Stimulated activated CD4-positive, alpha-beta T cell treated with anti-CD3 and anti-CD28 coated beads, Interleukin-12 subunit alpha, Interleukin-12 subunit beta, amount 100 ng/mL, for 48 hours (primary cell): ENCODE data around the gene PTPRN2.

Source experiments
- DNase-seq, 3 donors: peaks; one replicate each; pipeline ENCODE4 v3.0.0-alpha.2; 2020; ENCODE audit warnings: low read depth in 2 of 3, low spot score in 1 of 3

Gene PTPRN2

GRCh38 chr7:157797361-157797760 lies 790.3 kb downstream of the PTPRN2 start:
- no peak for DNase-seq

GRCh38 chr7:157796846-157797245 lies 790.8 kb downstream of the PTPRN2 start:
- DNase-seq = no peak

- DNase-seq = no peak
These were observed 792.0 kb downstream of the PTPRN2 start for GRCh38 chr7:157795643-157796042.

- DNase-seq = no peak
These were observed 792.4 kb downstream of the PTPRN2 start for GRCh38 chr7:157795199-157795598.

DNA sequence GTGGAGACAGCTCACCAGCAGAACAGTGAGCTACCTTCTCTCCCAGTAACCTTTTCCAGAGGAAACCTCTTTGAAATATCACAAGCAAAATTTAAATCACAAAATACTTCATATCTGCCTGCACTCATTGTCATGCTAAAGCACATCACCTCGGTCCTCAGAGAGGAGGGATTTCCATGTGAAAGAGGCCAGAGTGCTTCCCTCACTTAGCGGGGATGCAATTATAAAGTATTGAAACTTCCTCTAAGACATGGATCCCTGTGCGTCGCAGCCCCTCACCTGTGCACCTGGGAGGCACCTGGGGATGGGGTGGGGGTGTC lies 792.9 kb downstream of the PTPRN2 start:
- DNase-seq = no peak

- DNase-seq = no peak
These were observed 793.5 kb downstream of the PTPRN2 start for GRCh38 chr7:157793973-157794745.

GRCh38 chr7:157793087-157793353 lies 794.6 kb downstream of the PTPRN2 start:
- DNase-seq = no peak

DNA sequence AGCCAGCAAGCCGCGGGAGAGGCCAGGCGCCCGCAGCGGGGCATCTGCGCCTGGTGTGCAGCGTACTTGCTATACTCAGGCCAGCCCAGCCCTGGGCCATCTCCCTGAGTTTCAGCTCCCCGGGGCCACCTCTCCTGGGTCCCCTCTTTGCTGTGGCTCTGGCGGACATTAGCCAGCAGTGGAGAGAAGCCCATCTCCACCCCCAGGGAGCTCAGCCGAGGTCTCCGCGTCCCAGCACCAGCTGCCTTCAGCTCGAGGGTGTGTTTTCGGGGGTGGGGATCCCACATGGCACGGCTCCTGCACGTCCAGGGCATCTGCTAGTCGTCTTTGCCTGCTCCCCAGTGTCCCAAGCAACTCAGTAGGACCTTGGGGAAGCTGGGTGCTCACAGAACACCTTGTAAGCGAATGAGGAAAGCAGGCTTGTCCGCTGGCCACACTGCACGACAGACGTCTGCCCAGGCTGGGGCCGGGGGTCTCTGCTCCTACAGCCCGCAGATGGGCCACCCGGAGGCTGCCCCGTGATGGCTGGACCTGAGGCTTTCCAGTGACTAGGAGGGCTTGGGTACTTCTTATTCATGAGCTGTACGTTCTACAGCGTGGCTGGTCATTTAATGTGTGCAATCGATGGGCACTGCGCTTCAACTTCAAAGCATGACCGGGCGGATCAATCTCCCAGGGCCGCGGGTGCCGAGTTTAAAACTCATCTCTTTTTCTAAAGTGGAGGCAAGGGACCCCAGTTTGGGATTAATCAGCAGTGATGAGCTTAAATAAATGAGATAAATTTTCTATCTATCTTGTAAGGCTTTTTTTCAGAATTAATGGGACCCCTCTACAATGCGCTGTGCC lies 795.2 kb downstream of the PTPRN2 start:
- no peak for DNase-seq

DNA sequence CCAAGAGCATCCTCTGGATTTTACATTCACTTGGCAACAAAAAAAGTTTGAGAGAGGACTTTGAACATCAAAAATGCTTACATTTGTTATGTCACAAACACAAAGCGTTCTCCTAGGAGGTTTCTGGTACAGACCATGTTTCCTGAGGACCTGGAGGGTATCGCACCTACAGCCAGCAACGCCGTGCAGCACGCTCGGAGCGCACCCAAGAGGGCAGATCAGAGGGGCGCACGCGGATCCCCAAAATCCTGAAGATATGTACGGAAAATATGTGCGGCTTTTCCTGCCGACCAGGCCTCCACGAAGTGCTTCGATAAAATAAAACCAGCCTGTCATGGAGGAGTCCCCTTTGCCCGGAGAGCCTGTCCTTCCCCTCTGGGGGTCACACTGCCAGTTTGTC lies 796.0 kb downstream of the PTPRN2 start:
- no peak for DNase-seq

- DNase-seq = no peak
These were observed 796.4 kb downstream of the PTPRN2 start for GRCh38 chr7:157791261-157791660.

- DNase-seq = no peak
These were observed 797.7 kb downstream of the PTPRN2 start for GRCh38 chr7:157789942-157790341.

DNA sequence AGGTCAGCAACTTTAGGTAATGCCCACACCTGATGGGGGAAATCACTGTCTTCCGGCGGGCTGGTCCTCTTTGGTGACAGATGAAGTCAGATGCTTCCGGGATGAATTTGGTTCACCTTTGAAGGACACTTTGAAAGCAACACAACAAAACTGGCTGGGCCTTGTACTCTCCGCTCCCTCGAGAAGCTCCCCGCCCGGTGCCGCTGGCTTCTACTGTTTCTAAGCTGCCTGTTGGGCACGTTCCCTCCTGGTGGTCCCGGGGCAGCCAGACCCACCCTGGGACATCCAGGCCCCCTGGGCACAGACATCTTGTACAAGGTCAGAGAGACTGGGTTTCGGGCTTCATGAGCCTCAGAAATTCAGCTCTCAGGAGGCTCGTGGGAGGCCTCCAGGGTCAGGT lies 798.5 kb downstream of the PTPRN2 start:
- DNase-seq = no peak

- DNase-seq = no peak
These were observed 799.0 kb downstream of the PTPRN2 start for GRCh38 chr7:157788573-157788972.

GRCh38 chr7:157787275-157787701 lies 800.3 kb downstream of the PTPRN2 start:
- no peak for DNase-seq

DNA sequence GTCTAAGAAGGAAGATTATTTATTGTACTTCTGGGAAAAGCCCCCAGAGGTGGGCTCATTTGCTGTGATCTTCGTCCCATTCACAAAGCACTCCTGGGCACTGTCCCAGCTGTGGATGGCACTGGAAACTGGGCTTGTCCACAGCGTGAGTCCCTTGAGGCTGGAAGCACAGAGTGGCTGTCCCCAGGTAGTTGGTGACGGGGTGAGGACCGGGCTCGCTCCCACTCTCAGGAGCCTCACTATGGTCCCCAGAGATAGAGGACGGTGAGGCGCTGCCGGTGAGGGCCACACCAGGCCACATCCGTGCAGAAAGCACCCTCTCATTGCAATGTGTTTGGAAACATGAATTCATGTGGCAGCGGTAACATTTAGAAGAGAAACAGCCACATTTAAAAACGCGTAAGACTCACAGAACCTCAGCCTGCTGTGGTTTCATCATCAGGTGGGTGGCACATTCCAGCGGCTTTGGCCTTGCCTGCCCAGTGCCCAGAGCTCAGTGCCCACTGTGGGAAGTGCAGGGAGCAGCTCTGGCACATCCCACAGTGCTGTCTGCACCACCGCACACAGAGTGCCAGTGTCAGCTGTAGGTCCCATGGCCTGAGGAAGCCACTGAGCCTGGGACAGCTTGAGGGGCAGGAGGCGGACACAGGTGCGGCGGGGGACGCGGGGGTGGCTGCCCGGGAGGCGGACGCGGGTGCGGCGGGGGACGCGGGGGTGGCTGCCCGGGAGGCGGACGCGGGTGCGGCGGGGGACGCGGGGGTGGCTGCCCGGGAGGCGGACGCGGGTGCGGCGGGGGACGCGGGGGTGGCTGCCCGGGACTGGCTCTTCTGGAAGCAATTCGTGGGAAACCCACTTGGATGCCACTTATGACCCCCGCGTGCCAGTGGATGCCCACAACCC lies 801.0 kb downstream of the PTPRN2 start:
- DNase-seq = no peak

GRCh38 chr7:157785486-157786186 lies 802.0 kb downstream of the PTPRN2 start:
- DNase-seq = no peak

GRCh38 chr7:157784979-157785441 lies 802.6 kb downstream of the PTPRN2 start:
- DNase-seq = no peak

- DNase-seq = no peak
These were observed 803.4 kb downstream of the PTPRN2 start for GRCh38 chr7:157784041-157784835.

DNA sequence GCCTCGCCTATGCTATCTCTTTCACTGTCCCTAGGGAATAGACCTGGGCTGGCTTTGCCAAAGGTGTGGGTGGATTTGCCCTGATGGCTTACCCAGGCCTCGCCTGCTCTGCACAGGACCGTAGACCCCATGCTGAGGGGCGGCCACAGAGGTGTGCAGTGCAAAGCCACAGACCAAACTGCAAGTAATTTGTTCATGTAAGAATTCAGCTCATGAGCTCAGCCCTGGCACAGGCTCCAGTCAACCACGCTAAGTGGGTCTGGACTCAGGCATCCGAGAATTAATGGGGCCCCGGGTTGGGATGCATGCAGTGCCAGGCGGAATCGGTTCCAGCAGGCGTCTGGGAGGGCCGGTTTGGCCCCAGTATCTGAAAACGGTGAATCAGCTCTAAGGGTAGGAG lies 805.6 kb downstream of the PTPRN2 start:
- no peak for DNase-seq

- no peak for DNase-seq
These were observed 806.9 kb downstream of the PTPRN2 start for GRCh38 chr7:157780721-157781120.
